Suprapubic skin (tissue), 4 donors: ENCODE results near the gene KNTC1.

Experiments
- CTCF ChIP-seq, 2 donors: fragments of 200-600 bp in 1 of 2; fragments of 450-650 bp in 1 of 2; sonication (generic) in 1 of 2; IDR thresholded peaks; one replicate each; pipeline ENCODE4 v1.5.1; 2016 to 2019; ENCODE audit warnings: antibody characterized with exemption in 2 of 2, mild to moderate bottlenecking in 1 of 2, moderate library complexity in 1 of 2
- EP300 ChIP-seq: sonication (generic); formaldehyde crosslinking; IDR thresholded peaks from one replicate; pipeline ENCODE4 v1.6.1; 2017; ENCODE audit warnings: antibody characterized with exemption
- POLR2AphosphoS5 ChIP-seq, 3 donors: sonication (generic); formaldehyde crosslinking; IDR thresholded peaks; one replicate each; pipeline ENCODE4 v1.6.1; 2017; ENCODE audit warnings: antibody characterized with exemption in 3 of 3

GRCh38 chr12:122503147-122503751, 23.8 kb upstream of the KNTC1 start:
- TF ChIP-seq CTCF (IDR thresholded peaks at IDR 0.05) (no peak), POLR2AphosphoS5 (IDR thresholded peaks at IDR 0.05) (no peak), EP300 (no peak)
